CD4-positive, CD25-positive, alpha-beta regulatory T cell (primary cell): ENCODE data around the gene VWA5B2. TPM values are rescaled to one million over a fixed set of nuclear protein-coding genes. Genes with fewer than 3 reads are reported as not detected.
A peak's percentile ranks its signal among the peaks of the same experiment; 100 is the strongest.

Experiments used
- ATAC-seq, 2 donors: fragments of 150-1000 bp; cut with Tn5 transposase; one replicate each; pipeline ENCODE4 v1.10.0; 2021; ENCODE audit warnings: low read depth in 2 of 2, moderate number of reproducible peaks in 2 of 2, moderate library complexity in 1 of 2
- DNase-seq, 3 donors: peaks; one replicate each; pipeline versions ENCODE4 v3.0.0 to v3.0.0-alpha.2; 2012 to 2022; ENCODE audit warnings: mixed read lengths in 1 of 3
- H3K27ac ChIP-seq: one replicate; pipeline ENCODE4 v1.7.0; 2013; ENCODE audit warnings: mild to moderate bottlenecking, low read length; ENCODE audit not compliant: insufficient read depth, poor library complexity, severe bottlenecking
- H3K27me3 ChIP-seq: one replicate; pipeline ENCODE4 v1.7.0; 2013; ENCODE audit warnings: low read length; ENCODE audit not compliant: control insufficient read depth, insufficient read depth
- H3K36me3 ChIP-seq: one replicate; pipeline ENCODE4 v1.7.0; 2013; ENCODE audit warnings: mild to moderate bottlenecking, low read length, moderate library complexity; ENCODE audit not compliant: control insufficient read depth, insufficient read depth
- H3K4me1 ChIP-seq: 2 replicates; pipeline ENCODE4 v1.7.0; 2013; ENCODE audit warnings: mild to moderate bottlenecking, low read length; ENCODE audit not compliant: insufficient read depth, control insufficient read depth, poor library complexity, severe bottlenecking
- H3K4me3 ChIP-seq: one replicate; pipeline ENCODE4 v1.7.0; 2013; ENCODE audit warnings: low read depth, mild to moderate bottlenecking, low read length, moderate library complexity
- H3K9me3 ChIP-seq, 2 experiments: 1 replicate in 1 of 2; 2 replicates in 1 of 2; pipeline ENCODE4 v1.7.0; 2013; ENCODE audit warnings: low read length in 2 of 2, mild to moderate bottlenecking in 1 of 2, moderate library complexity in 1 of 2; ENCODE audit not compliant: control insufficient read depth in 2 of 2
- H3K27ac Mint-ChIP-seq, 3 donors: one replicate each; pipeline ENCODE4 v1.8.0; 2020 to 2022; ENCODE audit warnings: mild to moderate bottlenecking in 3 of 3, mixed read lengths in 3 of 3, moderate library complexity in 2 of 3
- H3K27me3 Mint-ChIP-seq: one replicate; pipeline ENCODE4 v1.8.0; 2022; ENCODE audit warnings: mild to moderate bottlenecking, mixed read lengths
- H3K36me3 Mint-ChIP-seq: one replicate; pipeline ENCODE4 v1.8.0; 2020; ENCODE audit warnings: mixed read lengths
- H3K4me1 Mint-ChIP-seq, 4 donors: one replicate each; pipeline ENCODE4 v1.8.0; 2020 to 2022; ENCODE audit warnings: mixed read lengths in 4 of 4, mild to moderate bottlenecking in 1 of 4
- H3K4me3 Mint-ChIP-seq, 4 donors: one replicate each; pipeline ENCODE4 v1.8.0; 2020 to 2022; ENCODE audit warnings: mild to moderate bottlenecking in 4 of 4, mixed read lengths in 4 of 4, moderate library complexity in 3 of 4
- H3K9me3 Mint-ChIP-seq, 7 donors: one replicate each; pipeline ENCODE4 v1.8.0; 2020 to 2022; ENCODE audit warnings: mixed read lengths in 7 of 7, mild to moderate bottlenecking in 3 of 7, moderate library complexity in 2 of 7
- polyA plus RNA-seq, 4 donors: library from polyadenylated mRNA; unstranded; fragments of 300-500 nt; fragmentation: Illumina TruSeq; gene quantifications; one replicate each; pipeline ENCODE4 v1.2.3, GENCODE V29; 2021
- total RNA-seq: library from RNA; stranded (reverse); gene quantifications from one replicate; pipeline ENCODE4 v1.2.3, GENCODE V29; 2022

VWA5B2 gene
- total and polyA plus RNA-seq, 5 donors from 2014 or later, result 0.74 TPM; not detected in 4

DNA sequence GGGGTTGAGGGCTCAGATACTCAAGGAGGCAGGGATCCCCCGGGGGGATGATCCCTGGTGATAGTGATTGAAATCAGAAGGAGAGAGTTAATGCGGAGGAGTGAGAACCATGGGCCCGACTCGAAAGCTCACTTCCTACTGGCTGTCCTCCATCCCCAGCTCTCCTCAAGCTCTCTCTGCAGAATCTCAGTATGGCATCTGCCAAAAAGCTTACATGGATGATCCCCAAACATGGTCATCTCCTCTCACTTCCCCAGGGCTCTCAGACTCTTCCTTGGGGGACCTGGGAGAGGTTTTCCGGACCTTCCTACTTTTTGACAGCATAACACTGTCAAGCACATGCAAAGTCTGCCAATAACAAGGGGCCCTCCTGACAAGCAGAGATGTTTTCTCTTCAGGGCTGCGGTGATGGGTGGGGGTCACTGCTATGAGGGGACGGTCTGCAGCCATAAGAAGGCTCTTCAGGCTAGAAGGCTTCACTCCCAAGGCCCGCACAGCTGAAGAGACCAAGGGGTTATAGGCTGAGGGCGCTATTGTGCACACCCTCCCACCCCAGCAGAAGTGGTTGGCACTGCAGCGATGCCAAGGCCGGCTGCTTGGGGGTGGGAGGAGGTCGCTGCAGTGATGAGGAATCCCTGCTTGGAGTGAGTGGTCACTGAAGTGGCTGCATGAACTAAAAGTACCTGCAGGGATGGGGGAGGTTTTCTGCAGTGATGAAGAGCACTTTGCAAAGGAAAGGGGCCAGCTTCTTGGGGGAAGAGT, 828 bp upstream of the VWA5B2 start:
- peaks cover 22% of the 10 kb centered on the region for H3K27me3 ChIP-seq

DNA sequence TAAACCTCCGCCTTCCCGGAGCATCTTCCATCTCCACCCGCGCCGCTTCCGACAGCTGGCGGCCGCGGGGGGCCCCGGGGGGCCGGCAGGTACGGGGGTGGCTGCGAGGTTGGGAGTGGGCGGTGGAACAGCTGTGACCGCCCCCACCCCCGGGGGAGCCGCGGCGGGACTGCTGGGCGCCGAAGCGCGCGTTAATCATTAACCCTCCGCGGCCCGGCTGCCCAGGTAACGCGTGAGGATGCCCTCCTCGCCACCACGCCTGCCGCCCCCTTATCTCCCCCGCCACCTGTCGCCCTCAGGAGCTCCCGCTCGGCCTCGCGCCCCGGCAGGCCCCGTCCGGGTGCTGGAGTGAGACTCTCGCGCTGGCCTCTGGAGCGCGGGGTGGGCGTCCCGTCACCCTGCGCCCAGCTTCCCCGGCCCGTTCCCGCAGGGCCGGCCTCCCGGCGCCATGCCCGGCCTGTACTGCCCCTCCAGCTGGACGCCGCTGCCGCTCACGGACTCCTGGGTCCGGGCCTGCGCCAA, 757 bp downstream of the VWA5B2 start:
- H3K36me3 Mint-ChIP-seq, result no peaks in the 10 kb centered on the region
- no peak for DNase-seq
- H3K4me3 ChIP-seq, result no peak overlapping the region
- H3K9me3 Mint-ChIP-seq, result no peaks in the 10 kb centered on the region
- H3K4me1 ChIP-seq, result peaks cover 22% of the 10 kb centered on the region
- no peak overlapping the region for H3K27ac ChIP-seq
- no peaks in the 10 kb centered on the region for H3K36me3 ChIP-seq
- ATAC-seq, result no peak
- H3K9me3 ChIP-seq, result no peaks in the 10 kb centered on the region
- H3K27ac Mint-ChIP-seq, result no peak overlapping the region
- peaks cover 0 to 24% (median 10%) of the 10 kb centered on the region in 4 donors for H3K4me1 Mint-ChIP-seq
- no peak overlapping the region for H3K4me3 Mint-ChIP-seq
- H3K27me3 Mint-ChIP-seq, result peaks cover 71% of the 10 kb centered on the region
- peaks cover 22% of the 10 kb centered on the region for H3K27me3 ChIP-seq

More for the DNA sequence above, 828 bp upstream of the VWA5B2 start:
- H3K9me3 Mint-ChIP-seq, result no peaks in the 10 kb centered on the region
- no peak overlapping the region for H3K4me3 ChIP-seq
- H3K4me3 Mint-ChIP-seq, result peak overlapping the region; percentile 20 to 85 (median 70)
- no peak overlapping the region for H3K27ac ChIP-seq
- no peaks in the 10 kb centered on the region for H3K36me3 ChIP-seq
- DNase-seq (no peak), ATAC-seq (no peak)
- H3K36me3 Mint-ChIP-seq, result no peaks in the 10 kb centered on the region
- H3K4me1 Mint-ChIP-seq, result peaks cover 0 to 24% (median 10%) of the 10 kb centered on the region in 4 donors
- peaks cover 22% of the 10 kb centered on the region for H3K4me1 ChIP-seq
- peaks cover 71% of the 10 kb centered on the region for H3K27me3 Mint-ChIP-seq
- H3K27ac Mint-ChIP-seq, result peak overlapping the region in 1 of 3 donors; percentile 20
- no peaks in the 10 kb centered on the region for H3K9me3 ChIP-seq

DNA sequence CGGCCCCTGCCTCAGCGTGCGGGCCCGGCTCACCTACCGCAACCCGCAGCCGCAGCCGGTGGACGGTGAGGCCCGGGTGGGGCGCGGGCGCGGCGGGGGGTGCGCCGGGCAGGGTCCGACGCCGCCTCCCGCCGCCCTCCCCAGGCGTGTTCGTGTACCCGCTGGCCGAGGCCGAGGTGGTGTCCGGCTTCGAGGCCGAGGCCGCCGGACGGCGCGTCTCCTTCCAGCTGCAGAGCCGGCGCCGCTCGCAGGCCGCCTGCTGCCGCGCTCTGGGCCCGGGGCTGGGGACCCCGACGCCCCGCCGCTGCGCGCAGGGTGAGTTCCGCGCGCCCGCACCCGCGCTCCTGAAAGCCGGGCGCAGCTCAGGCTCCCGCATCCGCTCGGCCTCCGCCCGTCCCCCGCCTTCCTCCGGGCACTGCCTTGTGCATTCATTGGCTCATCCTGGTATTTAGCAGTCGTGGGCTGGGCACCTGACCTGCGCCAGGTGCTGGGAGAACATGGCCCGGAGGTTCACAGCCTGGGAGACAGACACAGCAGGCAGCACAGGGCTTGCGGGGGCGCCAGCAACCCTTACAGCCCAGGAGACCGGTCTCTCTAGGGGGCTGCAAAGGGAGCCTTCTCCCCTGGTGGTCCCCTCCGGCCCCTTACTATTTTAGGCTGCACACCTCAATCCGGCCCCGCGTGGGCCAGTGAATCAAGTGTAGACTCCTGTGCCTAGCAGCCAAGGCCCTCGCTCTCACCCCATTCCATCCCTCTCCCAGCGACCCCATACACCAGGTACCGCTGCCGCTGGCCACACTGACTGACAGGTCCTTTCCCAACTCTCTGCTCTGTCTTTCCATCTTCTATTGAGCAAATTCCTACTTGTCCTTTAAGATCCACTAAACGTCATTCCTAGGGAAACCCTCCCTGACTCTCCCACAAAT, 1.5 kb downstream of the VWA5B2 start:
- Mint-ChIP-seq H3K4me3 (peak overlapping the region; percentile 63 to 86 (median 79)), H3K36me3 (no peaks in the 10 kb centered on the region), H3K27ac (peak overlapping the region in 1 of 3 donors; percentile 89), H3K9me3 (no peaks in the 10 kb centered on the region), H3K27me3 (peaks cover 68% of the 10 kb centered on the region), H3K4me1 (peaks cover 0 to 24% (median 10%) of the 10 kb centered on the region in 4 donors)
- H3K27me3 ChIP-seq, result peaks cover 22% of the 10 kb centered on the region
- H3K27ac ChIP-seq, result no peak overlapping the region
- ATAC-seq, result no peak
- H3K4me1 ChIP-seq, result peaks cover 22% of the 10 kb centered on the region
- no peak overlapping the region for H3K4me3 ChIP-seq
- H3K36me3 ChIP-seq, result no peaks in the 10 kb centered on the region
- DNase-seq, result no peak
- no peaks in the 10 kb centered on the region for H3K9me3 ChIP-seq

DNA sequence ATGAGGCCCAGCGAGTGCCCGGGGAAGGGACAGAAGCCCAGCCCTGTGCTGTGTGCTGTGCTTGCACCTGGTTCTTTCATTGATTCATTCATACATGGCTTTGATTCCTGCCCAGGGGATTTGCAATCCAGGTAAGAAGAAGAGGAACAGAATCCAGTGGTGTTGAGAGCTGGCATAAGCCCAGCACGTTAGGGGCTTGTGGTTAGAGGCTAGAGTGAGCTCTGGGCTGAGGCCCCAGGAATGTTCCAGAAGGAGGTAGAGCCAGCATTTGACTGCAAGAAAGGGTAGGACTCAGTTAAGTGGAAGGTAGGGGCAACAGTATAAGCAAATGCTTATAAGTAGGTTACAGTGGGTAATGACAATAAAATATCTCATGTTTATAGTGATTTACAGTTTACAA, 2.3 kb downstream of the VWA5B2 start:
- Mint-ChIP-seq H3K36me3 (no peaks in the 10 kb centered on the region), H3K4me1 (peaks cover 0 to 24% (median 10%) of the 10 kb centered on the region in 4 donors), H3K27ac (no peak overlapping the region), H3K9me3 (no peaks in the 10 kb centered on the region), H3K4me3 (peak overlapping the region; percentile 63 to 82 (median 79)), H3K27me3 (peaks cover 61% of the 10 kb centered on the region)
- DNase-seq, result no peak
- ATAC-seq, result no peak
- Histone ChIP-seq H3K4me1 (peaks cover 22% of the 10 kb centered on the region), H3K36me3 (no peaks in the 10 kb centered on the region), H3K27me3 (peaks cover 22% of the 10 kb centered on the region), H3K9me3 (no peaks in the 10 kb centered on the region), H3K4me3 (no peak overlapping the region), H3K27ac (no peak overlapping the region)

DNA sequence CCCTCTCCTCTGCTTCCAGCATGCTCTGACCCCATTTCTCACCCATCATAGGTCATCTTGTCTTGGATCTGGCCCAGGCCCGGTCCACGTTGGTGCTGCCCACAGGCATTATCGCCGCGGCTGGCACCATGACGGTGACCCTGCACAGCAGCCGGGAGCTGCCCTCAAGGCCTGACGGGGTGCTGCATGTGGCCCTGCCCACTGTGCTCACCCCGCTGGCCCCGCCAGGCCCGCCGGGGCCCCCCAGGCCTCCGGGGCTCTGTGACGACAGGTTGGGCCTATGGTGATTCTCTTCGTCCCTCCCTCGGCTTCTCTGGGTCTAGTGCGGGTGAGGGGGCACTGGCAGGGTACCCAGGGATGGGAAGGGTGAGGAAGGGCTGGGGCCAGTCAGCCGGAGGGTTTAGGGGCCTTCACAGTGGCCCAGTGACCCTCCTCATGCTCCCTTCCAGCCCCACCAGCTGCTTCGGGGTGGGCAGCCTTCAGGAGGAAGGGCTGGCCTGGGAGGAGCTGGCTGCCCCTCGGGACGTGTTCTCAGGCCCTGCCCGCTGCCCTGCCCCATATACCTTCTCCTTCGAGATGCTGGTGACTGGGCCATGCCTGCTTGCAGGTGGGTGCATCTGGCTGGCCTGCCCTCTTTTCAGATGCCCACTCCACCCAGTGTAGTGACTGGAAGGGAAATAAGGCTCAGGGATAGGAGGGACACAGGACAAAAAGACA, 3.9 kb downstream of the VWA5B2 start:
- H3K27me3 Mint-ChIP-seq, result peaks cover 45% of the 10 kb centered on the region
- Histone ChIP-seq H3K27me3 (peaks cover 18% of the 10 kb centered on the region), H3K27ac (no peak overlapping the region), H3K9me3 (no peaks in the 10 kb centered on the region), H3K4me1 (peaks cover 22% of the 10 kb centered on the region), H3K4me3 (no peak overlapping the region), H3K36me3 (no peaks in the 10 kb centered on the region)
- H3K4me3 Mint-ChIP-seq, result peak overlapping the region in 1 of 4 donors; percentile 11
- peaks cover 0 to 2% (median 0%) of the 10 kb centered on the region in 7 donors for H3K9me3 Mint-ChIP-seq
- ATAC-seq, result no peak
- no peaks in the 10 kb centered on the region for H3K36me3 Mint-ChIP-seq
- DNase-seq, result no peak
- H3K4me1 Mint-ChIP-seq, result peaks cover 0 to 16% (median 9%) of the 10 kb centered on the region in 4 donors
- H3K27ac Mint-ChIP-seq, result no peak overlapping the region

DNA sequence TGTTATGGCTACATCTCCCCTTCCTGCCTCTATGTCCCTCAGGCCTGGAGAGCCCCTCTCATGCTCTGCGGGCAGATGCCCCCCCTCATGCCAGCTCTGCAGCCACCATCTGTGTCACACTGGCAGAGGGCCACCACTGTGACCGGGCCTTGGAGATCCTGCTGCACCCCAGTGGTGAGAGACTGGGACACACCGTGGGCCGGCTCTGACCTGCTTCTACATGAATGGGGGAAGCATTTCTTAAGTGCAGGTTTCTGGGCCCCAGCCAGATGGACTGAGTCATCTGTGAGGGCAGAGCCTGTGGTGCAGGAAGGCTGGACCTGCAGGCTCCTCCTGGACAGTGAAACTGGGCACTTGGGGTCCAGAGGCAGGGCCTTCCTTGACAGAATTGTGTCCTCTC, 4.8 kb downstream of the VWA5B2 start:
- H3K4me3 Mint-ChIP-seq, result no peak overlapping the region
- H3K27ac ChIP-seq, result no peak overlapping the region
- ATAC-seq (no peak), DNase-seq (no peak)
- peaks cover 13% of the 10 kb centered on the region for H3K27me3 ChIP-seq
- no peak overlapping the region for H3K4me3 ChIP-seq
- peaks cover 0 to 10% (median 8%) of the 10 kb centered on the region in 4 donors for H3K4me1 Mint-ChIP-seq
- no peak overlapping the region for H3K27ac Mint-ChIP-seq
- H3K27me3 Mint-ChIP-seq, result peaks cover 38% of the 10 kb centered on the region
- H3K36me3 Mint-ChIP-seq, result no peaks in the 10 kb centered on the region
- peaks cover 0 to 2% (median 0%) of the 10 kb centered on the region in 7 donors for H3K9me3 Mint-ChIP-seq
- H3K36me3 ChIP-seq, result no peaks in the 10 kb centered on the region
- H3K9me3 ChIP-seq, result no peaks in the 10 kb centered on the region
- H3K4me1 ChIP-seq, result peaks cover 16% of the 10 kb centered on the region
